Karpas-422 (cell line): Measurements from ENCODE around the gene OLFM1. TPM values are rescaled to one million over a fixed set of nuclear protein-coding genes. Genes with fewer than 3 reads are reported as not detected.

Source experiments
- DNase-seq: peaks from one replicate; pipeline ENCODE4 v3.0.0-alpha.2; 2015
- H2AFZ ChIP-seq: fragments of 200-600 bp; sonication (generic); 2 replicates; pipeline ENCODE4 v1.6.1; 2014; ENCODE audit warnings: antibody characterized with exemption, low read length, mixed read lengths
- H3K27ac ChIP-seq: fragments of 200-600 bp; sonication (generic); 2 replicates; pipeline ENCODE4 v1.5.1; 2014; ENCODE audit warnings: mild to moderate bottlenecking, low read length, moderate library complexity
- H3K27me3 ChIP-seq: fragments of 200-600 bp; sonication (generic); 2 replicates; pipeline ENCODE4 v1.6.1; 2014; ENCODE audit warnings: low read length, mixed read lengths
- H3K36me3 ChIP-seq: fragments of 200-600 bp; sonication (generic); 2 replicates; pipeline ENCODE4 v1.6.1; 2014; ENCODE audit warnings: low read length, mixed read lengths; ENCODE audit not compliant: insufficient read depth
- H3K4me1 ChIP-seq: fragments of 200-600 bp; sonication (generic); 2 replicates; pipeline ENCODE4 v1.6.1; 2014; ENCODE audit warnings: mild to moderate bottlenecking, low read length, mixed read lengths
- H3K4me2 ChIP-seq: fragments of 200-600 bp; sonication (generic); 2 replicates; pipeline ENCODE4 v1.6.1; 2014; ENCODE audit warnings: low read length, low read depth, mild to moderate bottlenecking; ENCODE audit not compliant: poor library complexity, severe bottlenecking
- H3K4me3 ChIP-seq: fragments of 200-600 bp; sonication (generic); 2 replicates; pipeline ENCODE4 v1.5.1; 2014; ENCODE audit warnings: mild to moderate bottlenecking, antibody characterized with exemption, low read length, mixed read lengths
- H3K79me2 ChIP-seq: fragments of 200-600 bp; sonication (generic); 2 replicates; pipeline ENCODE4 v1.6.1; 2014; ENCODE audit warnings: mild to moderate bottlenecking, low read length, mixed read lengths
- H3K9ac ChIP-seq: fragments of 200-600 bp; sonication (generic); 2 replicates; pipeline ENCODE4 v1.6.0; 2014; ENCODE audit warnings: low read length
- H3K9me2 ChIP-seq: fragments of 200-600 bp; sonication (generic), shearing (Covaris generic); replicated peaks from 2 replicates; pipeline ENCODE4 v1.6.0; 2014; ENCODE audit warnings: mild to moderate bottlenecking, low read length, moderate library complexity; ENCODE audit not compliant: insufficient read depth
- H3K9me3 ChIP-seq: fragments of 300-700, 200-600 bp; sonication (generic); 2 replicates; pipeline ENCODE4 v1.6.1; 2014; ENCODE audit warnings: low read length, mixed read lengths
- H4K20me1 ChIP-seq: fragments of 200-600 bp; sonication (generic); 2 replicates; pipeline ENCODE4 v1.6.1; 2014; ENCODE audit warnings: mild to moderate bottlenecking, antibody characterized with exemption, low read length, low read depth; ENCODE audit not compliant: insufficient read depth
- total RNA-seq: library from RNA; depleted of rRNA; stranded (reverse); fragments of >200 nt; shearing (Covaris generic); gene quantifications from 2 replicates; pipeline ENCODE4 v1.2.3, GENCODE V29; 2014; ENCODE audit warnings: low replicate concordance; rRNA removed

Gene OLFM1
- total RNA-seq, result not detected in 2 replicates

- Histone ChIP-seq H3K9me2 (no peaks in the 10 kb centered on the region), H3K9ac (no peak within 1 kb of the TSS), H3K4me2 (no peak within 1 kb of the TSS), H3K4me3 (no peak within 1 kb of the TSS), H3K36me3 (no peaks in the 10 kb centered on the region), H4K20me1 (no peaks in the 10 kb centered on the region), H3K79me2 (no peaks in the 10 kb centered on the region), H3K9me3 (no peaks in the 10 kb centered on the region), H3K27ac (no peak within 1 kb of the TSS), H2AFZ (no peak within 1 kb of the TSS), H3K27me3 (no peaks in the 10 kb centered on the region), H3K4me1 (peaks cover 5% of the 10 kb centered on the region)
- no peak for DNase-seq
Observed at GRCh38 chr9:135087489-135087792, at the start of gene OLFM1. Gene OLFM1, plus strand, starts transcription at chr9:135087668. Its CDS starts 322 bp downstream, at chr9:135087990.

- no peaks in the 10 kb centered on the region for H3K36me3 ChIP-seq
- H3K27ac ChIP-seq, result no peak overlapping the region
- no peaks in the 10 kb centered on the region for H3K9me2 ChIP-seq
- H3K79me2 ChIP-seq, result no peaks in the 10 kb centered on the region
- H2AFZ ChIP-seq, result no peak overlapping the region
- H3K4me1 ChIP-seq, result no peaks in the 10 kb centered on the region
- no peaks in the 10 kb centered on the region for H3K27me3 ChIP-seq
- no peak overlapping the region for H3K4me2 ChIP-seq
- H3K9ac ChIP-seq, result no peak overlapping the region
- H3K4me3 ChIP-seq, result no peak overlapping the region
- no peaks in the 10 kb centered on the region for H4K20me1 ChIP-seq
- no peaks in the 10 kb centered on the region for H3K9me3 ChIP-seq
- no peak for DNase-seq
Observed at GRCh38 chr9:135038331-135038730, 49.1 kb upstream of the OLFM1 start.

- no peaks in the 10 kb centered on the region for H3K79me2 ChIP-seq
- no peak overlapping the region for H3K27ac ChIP-seq
- no peaks in the 10 kb centered on the region for H3K9me2 ChIP-seq
- H3K4me1 ChIP-seq, result no peaks in the 10 kb centered on the region
- H2AFZ ChIP-seq, result no peak overlapping the region
- H3K9me3 ChIP-seq, result no peaks in the 10 kb centered on the region
- H3K4me3 ChIP-seq, result no peak overlapping the region
- H4K20me1 ChIP-seq, result no peaks in the 10 kb centered on the region
- no peak overlapping the region for H3K4me2 ChIP-seq
- H3K36me3 ChIP-seq, result no peaks in the 10 kb centered on the region
- H3K27me3 ChIP-seq, result no peaks in the 10 kb centered on the region
- DNase-seq, result no peak
- H3K9ac ChIP-seq, result no peak overlapping the region
Observed at GRCh38 chr9:135038826-135039225, 48.6 kb upstream of the OLFM1 start.

GRCh38 chr9:135039266-135039870 is 48.1 kb upstream of the OLFM1 start:
- no peak overlapping the region for H3K27ac ChIP-seq
- no peak overlapping the region for H3K4me3 ChIP-seq
- H2AFZ ChIP-seq, result no peak overlapping the region
- H3K9me3 ChIP-seq, result no peaks in the 10 kb centered on the region
- no peaks in the 10 kb centered on the region for H3K4me1 ChIP-seq
- no peaks in the 10 kb centered on the region for H4K20me1 ChIP-seq
- H3K9ac ChIP-seq, result no peak overlapping the region
- no peak overlapping the region for H3K4me2 ChIP-seq
- H3K27me3 ChIP-seq, result no peaks in the 10 kb centered on the region
- H3K9me2 ChIP-seq, result no peaks in the 10 kb centered on the region
- no peaks in the 10 kb centered on the region for H3K36me3 ChIP-seq
- DNase-seq, result no peak
- H3K79me2 ChIP-seq, result no peaks in the 10 kb centered on the region

GRCh38 chr9:135039916-135040645 is 47.4 kb upstream of the OLFM1 start:
- Histone ChIP-seq H3K9me2 (no peaks in the 10 kb centered on the region), H3K9me3 (no peaks in the 10 kb centered on the region), H3K4me3 (no peak overlapping the region), H2AFZ (no peak overlapping the region), H3K27ac (no peak overlapping the region), H3K27me3 (no peaks in the 10 kb centered on the region), H3K36me3 (no peaks in the 10 kb centered on the region), H3K4me1 (no peaks in the 10 kb centered on the region), H4K20me1 (no peaks in the 10 kb centered on the region), H3K79me2 (no peaks in the 10 kb centered on the region), H3K9ac (no peak overlapping the region), H3K4me2 (no peak overlapping the region)
- no peak for DNase-seq

- Histone ChIP-seq H3K4me3 (no peak overlapping the region), H3K79me2 (no peaks in the 10 kb centered on the region), H3K4me1 (no peaks in the 10 kb centered on the region), H3K27ac (no peak overlapping the region), H3K9me2 (no peaks in the 10 kb centered on the region), H3K9ac (no peak overlapping the region), H2AFZ (no peak overlapping the region), H3K4me2 (no peak overlapping the region), H4K20me1 (no peaks in the 10 kb centered on the region), H3K9me3 (no peaks in the 10 kb centered on the region), H3K36me3 (no peaks in the 10 kb centered on the region), H3K27me3 (no peaks in the 10 kb centered on the region)
- no peak for DNase-seq
Observed at GRCh38 chr9:135040892-135041291, 46.6 kb upstream of the OLFM1 start.

- Histone ChIP-seq H3K27me3 (no peaks in the 10 kb centered on the region), H3K9ac (no peak overlapping the region), H3K4me3 (no peak overlapping the region), H3K36me3 (no peaks in the 10 kb centered on the region), H3K9me2 (no peaks in the 10 kb centered on the region), H3K4me2 (no peak overlapping the region), H3K79me2 (no peaks in the 10 kb centered on the region), H3K9me3 (no peaks in the 10 kb centered on the region), H4K20me1 (no peaks in the 10 kb centered on the region), H3K4me1 (no peaks in the 10 kb centered on the region), H3K27ac (no peak overlapping the region), H2AFZ (no peak overlapping the region)
- DNase-seq, result no peak
Observed at GRCh38 chr9:135043345-135043744, 44.1 kb upstream of the OLFM1 start.

GRCh38 chr9:135045264-135045927 is 42.1 kb upstream of the OLFM1 start:
- Histone ChIP-seq H3K4me1 (no peaks in the 10 kb centered on the region), H3K4me3 (no peak overlapping the region), H3K27me3 (no peaks in the 10 kb centered on the region), H3K27ac (no peak overlapping the region), H4K20me1 (no peaks in the 10 kb centered on the region), H3K9ac (no peak overlapping the region), H3K79me2 (no peaks in the 10 kb centered on the region), H3K9me3 (no peaks in the 10 kb centered on the region), H2AFZ (no peak overlapping the region), H3K9me2 (no peaks in the 10 kb centered on the region), H3K4me2 (no peak overlapping the region), H3K36me3 (no peaks in the 10 kb centered on the region)
- DNase-seq, result no peak
